ENCODE results near the gene ICE2. TPM values are rescaled to one million over a fixed set of nuclear protein-coding genes. Genes with fewer than 3 reads are reported as not detected.

ICE2 gene
- total RNA-seq, 2 experiments from 2014 or later = 74.1 to 74.5 TPM

Other genes starting within 250 kb of the ICE2 start
- 10 to 100 TPM; 57.9 to 60.2 TPM for gene ANXA2, start 81.2 kb downstream of the ICE2 start, total RNA-seq